GM12878 (cell line): ENCODE data around the gene GALNT12. TPM values are rescaled to one million over a fixed set of nuclear protein-coding genes. Genes with fewer than 3 reads are reported as not detected.

Experiments used
- ATAC-seq: fragments of 200-7000 bp; cut with Tn5 transposase; 3 replicates; pipeline ENCODE4 v1.9.1; 2020; ENCODE audit warnings: mild to moderate bottlenecking, moderate library complexity
- BruUV-seq: library from RNA; stranded (reverse); fragments of 400-500 nt; replicated peaks from 2 replicates; lab custom pipeline; 2021; lab: Mats Ljungman, UMichigan
- CTCF ChIA-PET: fragments of 300-600 bp; sonication (Branson Sonifier 250); formaldehyde crosslinking; extraction: SDS; loops from one replicate; lab custom pipeline; 2021; ENCODE audit warnings: inconsistent platforms; lab: Yijun Ruan, JAX
- POLR2A ChIA-PET: fragments of 350-600 bp; formaldehyde crosslinking; extraction: SDS; loops from one replicate; lab custom pipeline; 2021; ENCODE audit warnings: inconsistent platforms; lab: Charles Lee
- RAD21 ChIA-PET: fragments of 300-600 bp; sonication (Branson Sonifier 250); formaldehyde crosslinking; loops from one replicate; lab custom pipeline; 2023; ENCODE audit warnings: antibody characterized with exemption; ENCODE audit not compliant: unreplicated experiment; lab: Charles Lee
- SMC1A ChIA-PET: fragments of 300-600 bp; sonication (Branson Sonifier 250); formaldehyde crosslinking; loops from one replicate; lab custom pipeline; 2023; ENCODE audit not compliant: unreplicated experiment, uncharacterized antibody; lab: Charles Lee
- DNase-seq: peaks from one replicate; pipeline ENCODE4 v3.0.0-alpha.2; 2011; ENCODE audit warnings: low read depth, low spot score
- FAIRE-seq: peaks from 3 replicates; lab custom pipeline; 2011; peaks lifted over from hg19 to GRCh38; lab: Jason Lieb, UNC
- H2AFZ ChIP-seq: 2 replicates; pipeline ENCODE4 v1.6.0; 2011; ENCODE audit warnings: low read depth, low read length, control low read depth; ENCODE audit not compliant: control insufficient read depth
- H3K27ac ChIP-seq: 2 replicates; pipeline ENCODE4 v1.5.1; 2011; ENCODE audit warnings: control low read depth; ENCODE audit not compliant: control insufficient read depth, insufficient read depth
- H3K27me3 ChIP-seq, 2 experiments: replicated peaks in 1 of 2; 2 replicates each; pipeline versions ENCODE4 v1.6.0 to v1.6.1; 2011; ENCODE audit warnings: low read length in 1 of 2; ENCODE audit not compliant: control insufficient read depth in 2 of 2, insufficient read depth in 2 of 2
- H3K36me3 ChIP-seq, 2 experiments: 2 replicates each; pipeline ENCODE4 v1.5.1; 2011; ENCODE audit warnings: low read length in 1 of 2; ENCODE audit not compliant: control insufficient read depth in 2 of 2, insufficient read depth in 2 of 2
- H3K4me1 ChIP-seq: 2 replicates; pipeline ENCODE4 v1.6.1; 2011; ENCODE audit warnings: mild to moderate bottlenecking, low read length, moderate library complexity, mixed read lengths; ENCODE audit not compliant: control insufficient read depth, insufficient read depth
- H3K4me2 ChIP-seq: 2 replicates; pipeline ENCODE4 v1.6.0; 2011; ENCODE audit warnings: control low read depth; ENCODE audit not compliant: control insufficient read depth, insufficient read depth
- H3K4me3 ChIP-seq: fragments of 200-600 bp; sonication (generic); 2 replicates; pipeline ENCODE4 v1.5.1; 2016
- H3K79me2 ChIP-seq: 2 replicates; pipeline ENCODE4 v1.6.0; 2011; ENCODE audit warnings: low read length; ENCODE audit not compliant: control insufficient read depth, insufficient read depth
- H3K9ac ChIP-seq: 2 replicates; pipeline ENCODE4 v1.8.0; 2011; ENCODE audit warnings: low read length, control low read depth, mixed read lengths; ENCODE audit not compliant: control insufficient read depth, insufficient read depth
- H3K9me3 ChIP-seq: replicated peaks from 3 replicates; pipeline ENCODE4 v1.5.1; 2011; ENCODE audit warnings: mild to moderate bottlenecking, low read length; ENCODE audit not compliant: control insufficient read depth, insufficient read depth
- H4K20me1 ChIP-seq: 2 replicates; pipeline ENCODE4 v1.6.0; 2011; ENCODE audit not compliant: control insufficient read depth, insufficient read depth
- ESRRA ChIP-seq: IDR thresholded peaks from 2 replicates; pipeline ENCODE4 v1.6.1; 2012; ENCODE audit warnings: mild to moderate bottlenecking, low read length, improper control_type of control experiment
- GABPA ChIP-seq: IDR thresholded peaks from 2 replicates; pipeline ENCODE4 v1.6.1; 2014; ENCODE audit warnings: antibody characterized with exemption, low read depth, mild to moderate bottlenecking, inconsistent platforms
- IRF4 ChIP-seq: IDR thresholded peaks from 2 replicates; pipeline ENCODE4 v1.6.1; 2011; ENCODE audit warnings: low read depth, low read length
- MEF2B ChIP-seq: fragments of 450-650 bp; IDR thresholded peaks from 2 replicates; pipeline ENCODE4 v1.6.1; 2018; ENCODE audit warnings: mild to moderate bottlenecking, moderate library complexity; ENCODE audit not compliant: partially characterized antibody, poor library complexity, severe bottlenecking
- NFXL1 ChIP-seq: fragments of 450-650 bp; IDR thresholded peaks from 2 replicates; pipeline ENCODE4 v1.6.1; 2017; ENCODE audit warnings: antibody characterized with exemption, mild to moderate bottlenecking, borderline replicate concordance
- PML ChIP-seq: IDR thresholded peaks from 2 replicates; pipeline ENCODE4 v1.6.1; 2012; ENCODE audit warnings: low read length, inconsistent platforms
- RAD21 ChIP-seq: IDR thresholded peaks from 2 replicates; pipeline ENCODE4 v1.6.1; 2011; ENCODE audit warnings: mild to moderate bottlenecking, low read depth, low read length, moderate library complexity; ENCODE audit not compliant: insufficient read depth
- SUPT20H ChIP-seq: IDR thresholded peaks from 2 replicates; pipeline ENCODE4 v1.6.1; 2011; ENCODE audit warnings: low read depth, mild to moderate bottlenecking, low read length, moderate library complexity, borderline replicate concordance; ENCODE audit not compliant: control insufficient read depth
- ZNF217 ChIP-seq: fragments of 450-650 bp; IDR thresholded peaks from 2 replicates; pipeline ENCODE4 v1.6.1; 2017; ENCODE audit warnings: antibody characterized with exemption, mild to moderate bottlenecking
- WGBS: methylation state at CpG from one replicate; pipeline ENCODE4 v1.1.6; 2016; ENCODE audit warnings: low lambda C conversion rate; ENCODE audit not compliant: insufficient replicate concordance, insufficient coverage; ENCODE audit errors: missing lambda C conversion rate; 5-methylcytosine and 5-hydroxymethylcytosine counted together
- in situ Hi-C: fragments of 300-500 bp; cut with MboI; formaldehyde crosslinking; loops from 9 replicates; pipeline ENCODE4 v1.14.3; 2018; ENCODE audit warnings: mixed read lengths
- intact Hi-C: fragments of 100-400 bp; cut with micrococcal nuclease; formaldehyde crosslinking; loops from one replicate; pipeline ENCODE4 v1.14.2; 2022; ENCODE audit not compliant: unreplicated experiment
- polyA plus RNA-seq, 11 experiments: library from polyadenylated mRNA; depleted of rRNA in 4 of 11; unstranded in 6 of 11; stranded (reverse) in 5 of 11; fragments of >200 nt; fragmentation: Nextera tagmentation in 4 of 11; fragmentation: Illumina TruSeq in 1 of 11; extraction: Ambion mirVana in 4 of 11; extraction: Trizol in 1 of 11; gene quantifications; 1 replicate in 1 of 11; 2 replicates in 10 of 11; pipeline versions ENCODE4 v1.2.1 to v1.2.3, GENCODE V29; 2011 to 2016; ENCODE audit warnings: inconsistent platforms in 2 of 11, missing spikeins in 2 of 11, low read depth in 1 of 11
- total RNA-seq, 4 experiments: library from RNA; depleted of rRNA in 3 of 4; stranded (reverse); fragments of >200 nt in 3 of 4; fragmentation: Illumina TruSeq in 1 of 4; extraction: Trizol in 1 of 4; gene quantifications; 2 replicates each; pipeline versions ENCODE4 v1.2.1 to v1.2.3, GENCODE V29; 2013 to 2021
- TF ChIP-seq, protein P1 (sequence below): fragments of 150-350 bp; IDR thresholded peaks from 2 replicates; pipeline ENCODE4 v1.6.1; 2014; ENCODE audit warnings: mild to moderate bottlenecking, low read depth, low read length

The GALNT12 gene
- total and polyA plus RNA-seq, 10 of the 15 experiments (the other 5 are each of a cell fraction or from before 2014, with no cell fraction given), result 0.13 to 5.3 (median 3.2) TPM

DNA sequence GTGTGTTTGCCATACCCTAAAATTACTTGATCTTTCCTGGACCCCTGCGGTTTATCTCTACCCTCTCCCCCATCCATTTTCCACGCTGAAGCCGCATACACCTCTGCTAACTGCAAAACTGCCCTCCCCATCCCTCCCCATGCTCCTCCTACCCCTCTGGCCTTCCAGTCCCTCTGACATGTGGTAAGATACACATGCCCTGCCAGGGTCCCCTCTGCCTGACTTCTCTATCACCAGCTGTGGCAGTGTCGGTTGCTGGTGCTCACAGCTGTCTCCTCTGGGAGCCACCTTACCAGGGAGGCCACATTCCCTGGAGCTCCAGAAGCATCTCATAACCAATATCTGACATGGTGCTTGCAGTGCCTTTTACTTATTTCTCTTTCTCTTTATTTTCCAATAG, 77.4 kb downstream of the GALNT12 start:
- Histone ChIP-seq H3K4me2 (no peak overlapping the region), H3K9ac (no peak overlapping the region), H3K79me2 (no peaks in the 10 kb centered on the region), H3K4me3 (no peak overlapping the region), H3K4me1 (no peaks in the 10 kb centered on the region), H3K27me3 (peaks cover 0 to 3% of the 10 kb centered on the region in 2 experiments), H3K9me3 (no peaks in the 10 kb centered on the region), H4K20me1 (no peaks in the 10 kb centered on the region), H3K27ac (no peak overlapping the region), H2AFZ (no peak overlapping the region), H3K36me3 (no peaks in the 10 kb centered on the region)
- in situ Hi-C loops (no loop called here), intact Hi-C loops (no loop called here)
- WGBS, result 19% methylated on average over 4 of the region's 4 CpGs
- ChIA-PET SMC1A (no interaction called here), RAD21 (no interaction called here), CTCF (no interaction called here), POLR2A (no interaction called here)
- no peak for ATAC-seq
- no peak for FAIRE-seq
- no peak for DNase-seq
- TF ChIP-seq SUPT20H (no peak), PML (no peak), RAD21 (no peak), GABPA (no peak), MEF2B (no peak), NFXL1 (no peak), IRF4 (no peak), ZNF217 (no peak), ESRRA (no peak)
- TF ChIP-seq, protein P1, sequence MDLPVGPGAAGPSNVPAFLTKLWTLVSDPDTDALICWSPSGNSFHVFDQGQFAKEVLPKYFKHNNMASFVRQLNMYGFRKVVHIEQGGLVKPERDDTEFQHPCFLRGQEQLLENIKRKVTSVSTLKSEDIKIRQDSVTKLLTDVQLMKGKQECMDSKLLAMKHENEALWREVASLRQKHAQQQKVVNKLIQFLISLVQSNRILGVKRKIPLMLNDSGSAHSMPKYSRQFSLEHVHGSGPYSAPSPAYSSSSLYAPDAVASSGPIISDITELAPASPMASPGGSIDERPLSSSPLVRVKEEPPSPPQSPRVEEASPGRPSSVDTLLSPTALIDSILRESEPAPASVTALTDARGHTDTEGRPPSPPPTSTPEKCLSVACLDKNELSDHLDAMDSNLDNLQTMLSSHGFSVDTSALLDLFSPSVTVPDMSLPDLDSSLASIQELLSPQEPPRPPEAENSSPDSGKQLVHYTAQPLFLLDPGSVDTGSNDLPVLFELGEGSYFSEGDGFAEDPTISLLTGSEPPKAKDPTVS, result no peak
- no TSS peak for BruUV-seq
